ENCODE measurements around the gene COLEC12.

The COLEC12 gene

DNA sequence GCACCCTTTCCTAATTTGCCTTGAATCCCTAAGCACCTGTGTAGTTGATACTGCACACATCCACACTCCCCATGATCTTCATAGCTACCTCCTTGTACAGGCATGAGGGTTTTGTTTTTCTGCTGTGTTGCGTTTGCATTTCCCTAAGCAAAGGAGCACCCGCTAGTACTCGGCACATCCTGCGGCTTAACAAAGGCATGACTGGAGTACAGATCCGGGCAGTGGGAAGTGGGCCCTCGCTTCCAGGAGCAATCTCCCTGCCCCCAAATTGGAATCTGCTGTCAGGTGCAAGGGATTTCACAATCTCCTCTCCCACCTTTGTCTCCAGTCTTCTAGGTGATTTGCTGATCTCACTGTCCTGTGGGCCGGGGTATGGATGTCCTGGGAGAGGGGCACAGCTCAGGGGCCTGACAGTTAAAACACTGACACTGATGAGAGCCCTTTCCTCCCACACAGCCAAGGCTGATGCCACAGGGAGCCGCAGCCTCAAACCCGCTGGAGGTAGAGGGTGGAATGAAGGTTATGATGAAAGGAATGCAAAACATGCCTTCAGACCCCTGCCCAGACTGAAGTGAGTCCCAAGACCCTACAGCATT is 133.9 kb downstream of the COLEC12 start:
- no peak overlapping the region for H3K27ac ChIP-seq
- H3K36me3 ChIP-seq (replicated peaks): no peaks in the 10 kb centered on the region
- in situ Hi-C loops (cut with HindIII; ENCODE audit: low pct_ligation_motif_present, low sequenced_read_pairs): no loop called here
- DNase-seq: no peak
- H3K4me3 ChIP-seq (ENCODE audit: low read depth, low read length): no peak overlapping the region
- TF ChIP-seq, protein P1, sequence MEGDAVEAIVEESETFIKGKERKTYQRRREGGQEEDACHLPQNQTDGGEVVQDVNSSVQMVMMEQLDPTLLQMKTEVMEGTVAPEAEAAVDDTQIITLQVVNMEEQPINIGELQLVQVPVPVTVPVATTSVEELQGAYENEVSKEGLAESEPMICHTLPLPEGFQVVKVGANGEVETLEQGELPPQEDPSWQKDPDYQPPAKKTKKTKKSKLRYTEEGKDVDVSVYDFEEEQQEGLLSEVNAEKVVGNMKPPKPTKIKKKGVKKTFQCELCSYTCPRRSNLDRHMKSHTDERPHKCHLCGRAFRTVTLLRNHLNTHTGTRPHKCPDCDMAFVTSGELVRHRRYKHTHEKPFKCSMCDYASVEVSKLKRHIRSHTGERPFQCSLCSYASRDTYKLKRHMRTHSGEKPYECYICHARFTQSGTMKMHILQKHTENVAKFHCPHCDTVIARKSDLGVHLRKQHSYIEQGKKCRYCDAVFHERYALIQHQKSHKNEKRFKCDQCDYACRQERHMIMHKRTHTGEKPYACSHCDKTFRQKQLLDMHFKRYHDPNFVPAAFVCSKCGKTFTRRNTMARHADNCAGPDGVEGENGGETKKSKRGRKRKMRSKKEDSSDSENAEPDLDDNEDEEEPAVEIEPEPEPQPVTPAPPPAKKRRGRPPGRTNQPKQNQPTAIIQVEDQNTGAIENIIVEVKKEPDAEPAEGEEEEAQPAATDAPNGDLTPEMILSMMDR (IDR thresholded peaks at IDR 0.05; ENCODE audit: low read depth, low read length, missing control alignments): no peak
- no peaks in the 10 kb centered on the region for H3K27me3 ChIP-seq (replicated peaks)

DNA sequence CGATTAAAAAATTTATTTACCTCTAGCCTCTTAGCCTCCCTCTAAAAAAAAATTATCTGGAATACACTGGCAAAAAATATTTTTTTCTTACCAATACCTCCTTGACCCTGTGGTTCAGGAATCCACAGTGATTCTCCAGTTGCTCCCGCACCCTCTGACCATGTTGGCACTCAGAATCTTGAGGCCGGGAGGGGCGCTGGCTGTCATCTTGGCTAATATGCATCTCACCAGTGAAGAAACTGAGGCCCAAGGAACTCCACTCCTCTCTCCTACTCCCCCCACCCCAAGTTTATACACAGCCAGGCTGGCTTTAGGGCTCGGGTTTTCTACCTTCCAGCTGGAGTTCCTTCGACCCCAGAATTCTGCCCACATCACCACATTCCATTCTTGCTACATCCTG is 134.8 kb downstream of the COLEC12 start:
- no peak overlapping the region for H3K4me3 ChIP-seq (ENCODE audit: low read depth, low read length)
- DNase-seq: no peak
- H3K27me3 ChIP-seq (replicated peaks): no peaks in the 10 kb centered on the region
- TF ChIP-seq, protein P1 (IDR thresholded peaks at IDR 0.05; ENCODE audit: low read depth, low read length, missing control alignments): no peak
- H3K36me3 ChIP-seq (replicated peaks): no peaks in the 10 kb centered on the region
- no peak overlapping the region for H3K27ac ChIP-seq
- in situ Hi-C loops (cut with HindIII; ENCODE audit: low pct_ligation_motif_present, low sequenced_read_pairs): no loop called here

- H3K4me3 ChIP-seq (ENCODE audit: low read depth, low read length): no peak overlapping the region
- in situ Hi-C loops (cut with HindIII; ENCODE audit: low pct_ligation_motif_present, low sequenced_read_pairs): no loop called here
- H3K36me3 ChIP-seq (replicated peaks): no peaks in the 10 kb centered on the region
- H3K27ac ChIP-seq: no peak overlapping the region
- no peak for DNase-seq
- TF ChIP-seq, protein P1 (IDR thresholded peaks at IDR 0.05; ENCODE audit: low read depth, low read length, missing control alignments): no peak
- no peaks in the 10 kb centered on the region for H3K27me3 ChIP-seq (replicated peaks)
Observed at GRCh38 chr18:364256-364826, 136.2 kb downstream of the COLEC12 start.

DNA sequence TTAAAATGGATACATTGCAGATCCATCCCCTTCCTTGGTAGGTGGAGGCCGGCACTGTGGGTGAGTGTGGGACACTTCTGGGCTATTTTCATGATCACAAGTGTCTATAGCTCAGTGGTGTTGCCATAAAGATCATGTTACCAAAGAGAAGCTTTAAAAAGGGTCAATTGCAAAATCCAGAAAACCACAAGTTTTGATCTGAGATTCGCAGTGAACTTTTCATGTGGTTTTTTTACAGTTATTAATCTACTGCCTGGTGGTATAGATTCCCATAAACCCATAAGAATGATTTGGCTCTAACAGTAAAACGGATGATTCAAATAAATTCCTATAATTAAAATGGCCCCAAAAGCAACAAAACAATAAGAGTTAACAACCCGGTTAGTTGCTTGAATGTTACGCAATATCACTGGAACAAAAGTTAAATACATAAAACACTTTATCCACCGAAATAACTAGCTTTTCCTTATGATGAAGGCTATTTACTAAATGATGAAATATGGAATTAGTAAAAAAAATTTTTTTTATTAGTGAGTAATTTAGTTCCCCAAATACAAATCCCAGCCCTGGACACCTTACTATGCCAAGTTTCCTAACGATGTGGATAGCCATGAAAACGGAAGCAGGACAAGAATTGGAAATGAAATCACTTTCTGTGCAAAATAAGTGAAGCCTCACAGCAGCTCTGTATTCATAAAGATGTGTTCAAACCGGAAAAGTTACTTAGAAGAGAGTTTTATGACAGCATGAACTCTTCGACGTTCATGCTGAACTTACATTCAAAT is 137.0 kb downstream of the COLEC12 start:
- Histone ChIP-seq H3K4me3 (ENCODE audit: low read depth, low read length) (no peak overlapping the region), H3K27ac (peak overlapping the region; percentile 50), H3K36me3 (replicated peaks) (no peaks in the 10 kb centered on the region), H3K27me3 (replicated peaks) (no peaks in the 10 kb centered on the region)
- TF ChIP-seq, protein P1 (IDR thresholded peaks at IDR 0.05; ENCODE audit: low read depth, low read length, missing control alignments): no peak
- in situ Hi-C loops (cut with HindIII; ENCODE audit: low pct_ligation_motif_present, low sequenced_read_pairs): no loop called here
- DNase-seq: no peak

GRCh38 chr18:362311-363290 is 137.9 kb downstream of the COLEC12 start:
- no peak overlapping the region for H3K4me3 ChIP-seq (ENCODE audit: low read depth, low read length)
- peak overlapping the region; percentile 50 for H3K27ac ChIP-seq
- in situ Hi-C loops (cut with HindIII; ENCODE audit: low pct_ligation_motif_present, low sequenced_read_pairs): no loop called here
- no peak for DNase-seq
- H3K36me3 ChIP-seq (replicated peaks): no peaks in the 10 kb centered on the region
- H3K27me3 ChIP-seq (replicated peaks): no peaks in the 10 kb centered on the region
- TF ChIP-seq, protein P1 (IDR thresholded peaks at IDR 0.05; ENCODE audit: low read depth, low read length, missing control alignments): no peak
